Thyroid gland (tissue), 4 donors: ENCODE measurements around the gene SRGAP1. TPM values are rescaled to one million over a fixed set of nuclear protein-coding genes. Genes with fewer than 3 reads are reported as not detected.

Source experiments
- DNase-seq, 2 donors: peaks; one replicate each; pipeline ENCODE4 v3.0.0-alpha.2; 2019
- H3K27ac ChIP-seq, 3 donors: fragments of 200-600 bp; sonication (generic); 1 replicate in 2 of 3; 2 replicates in 1 of 3; pipeline ENCODE4 v1.5.1; 2016 to 2019; ENCODE audit warnings: mild to moderate bottlenecking in 1 of 3, moderate library complexity in 1 of 3
- H3K27me3 ChIP-seq: fragments of 200-600 bp; sonication (generic); one replicate; pipeline ENCODE4 v1.5.1; 2019
- H3K36me3 ChIP-seq, 2 donors: fragments of 200-600 bp; sonication (generic); one replicate each; pipeline ENCODE4 v1.5.1; 2016 to 2019
- H3K4me1 ChIP-seq, 2 donors: fragments of 200-600 bp; sonication (generic); one replicate each; pipeline ENCODE4 v1.5.1; 2017 to 2019
- H3K4me3 ChIP-seq, 3 donors: fragments of 200-600 bp; sonication (generic); replicated peaks in 1 of 3; 1 replicate in 2 of 3; 2 replicates in 1 of 3; pipeline ENCODE4 v1.5.1; 2016; ENCODE audit warnings: mild to moderate bottlenecking in 1 of 3
- H3K9me3 ChIP-seq: fragments of 200-600 bp; sonication (generic); one replicate; pipeline ENCODE4 v1.5.1; 2017
- POLR2A ChIP-seq, 2 donors: fragments of 450-650 bp; IDR thresholded peaks; one replicate each; pipeline ENCODE4 v1.6.1; 2017; ENCODE audit warnings: antibody characterized with exemption in 2 of 2, mild to moderate bottlenecking in 2 of 2, moderate library complexity in 1 of 2
- WGBS, 2 donors: methylation state at CpG; one replicate each; pipeline ENCODE4 v1.1.5; 2017; 5-methylcytosine and 5-hydroxymethylcytosine counted together
- intact Hi-C: fragments of 100-400 bp; cut with DNase I; formaldehyde crosslinking; loops from one replicate; pipeline ENCODE4 v1.15.1; 2023
- total RNA-seq, 4 donors: library from RNA; depleted of rRNA; stranded (reverse); fragments of >200 nt; gene quantifications; one replicate each; pipeline ENCODE4 v1.2.3, GENCODE V29; 2016
- TF ChIP-seq, protein P1 (sequence below), 6 experiments: fragments of 200-600 bp in 3 of 6; fragments of 450-650 bp in 3 of 6; sonication (generic) in 3 of 6; IDR thresholded peaks; one replicate each; pipeline ENCODE4 v1.5.1; 2016 to 2019; ENCODE audit warnings: antibody characterized with exemption in 6 of 6, mild to moderate bottlenecking in 2 of 6, inconsistent platforms in 1 of 6, moderate library complexity in 1 of 6

The SRGAP1 gene
- total RNA-seq, 4 donors from 2014 or later: 14.1 to 26.3 (median 20.9) TPM

GRCh38 chr12:63963868-63964267, 119.4 kb downstream of the SRGAP1 start:
- intact Hi-C loops: no loop called here
- TF ChIP-seq, protein P1, sequence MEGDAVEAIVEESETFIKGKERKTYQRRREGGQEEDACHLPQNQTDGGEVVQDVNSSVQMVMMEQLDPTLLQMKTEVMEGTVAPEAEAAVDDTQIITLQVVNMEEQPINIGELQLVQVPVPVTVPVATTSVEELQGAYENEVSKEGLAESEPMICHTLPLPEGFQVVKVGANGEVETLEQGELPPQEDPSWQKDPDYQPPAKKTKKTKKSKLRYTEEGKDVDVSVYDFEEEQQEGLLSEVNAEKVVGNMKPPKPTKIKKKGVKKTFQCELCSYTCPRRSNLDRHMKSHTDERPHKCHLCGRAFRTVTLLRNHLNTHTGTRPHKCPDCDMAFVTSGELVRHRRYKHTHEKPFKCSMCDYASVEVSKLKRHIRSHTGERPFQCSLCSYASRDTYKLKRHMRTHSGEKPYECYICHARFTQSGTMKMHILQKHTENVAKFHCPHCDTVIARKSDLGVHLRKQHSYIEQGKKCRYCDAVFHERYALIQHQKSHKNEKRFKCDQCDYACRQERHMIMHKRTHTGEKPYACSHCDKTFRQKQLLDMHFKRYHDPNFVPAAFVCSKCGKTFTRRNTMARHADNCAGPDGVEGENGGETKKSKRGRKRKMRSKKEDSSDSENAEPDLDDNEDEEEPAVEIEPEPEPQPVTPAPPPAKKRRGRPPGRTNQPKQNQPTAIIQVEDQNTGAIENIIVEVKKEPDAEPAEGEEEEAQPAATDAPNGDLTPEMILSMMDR (IDR thresholded peaks at IDR 0.05): no peak
- TF ChIP-seq POLR2A (IDR thresholded peaks at IDR 0.05): no peak
- H3K27ac ChIP-seq: peak overlapping the region in 1 of 3 donors; percentile 35
- no peak overlapping the region for H3K4me3 ChIP-seq
- peaks cover 10 to 28% of the 10 kb centered on the region in 2 donors for H3K4me1 ChIP-seq
- DNase-seq: no peak
- no peaks in the 10 kb centered on the region for H3K36me3 ChIP-seq
- no peaks in the 10 kb centered on the region for H3K9me3 ChIP-seq
- WGBS, 2 donors: 71 to 80% methylated on average over 2 of the region's 2 CpGs
- no peaks in the 10 kb centered on the region for H3K27me3 ChIP-seq

DNA sequence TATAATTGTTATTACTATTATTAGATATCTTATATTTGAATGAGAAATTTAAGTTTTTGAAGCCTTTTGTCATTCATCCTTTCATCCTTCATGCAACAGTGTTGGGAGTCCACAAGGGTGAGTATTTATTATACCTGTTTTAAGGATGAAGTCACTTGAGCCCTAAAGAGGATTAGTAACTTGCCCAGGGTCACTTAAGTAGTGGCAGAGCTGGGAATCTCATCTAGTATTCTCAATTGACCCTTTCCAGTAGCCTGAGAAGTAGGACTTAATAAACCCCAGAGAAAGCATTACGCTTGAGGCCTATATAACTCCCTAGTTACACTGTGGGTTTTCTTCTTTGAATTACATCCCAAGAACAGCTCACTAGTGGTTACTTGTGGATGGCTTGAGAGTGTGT, 119.8 kb downstream of the SRGAP1 start:
- 100% methylated on average over 1 of the region's 1 CpG for WGBS, 2 donors
- peak overlapping the region in 1 of 3 donors; percentile 6 for H3K27ac ChIP-seq

DNA sequence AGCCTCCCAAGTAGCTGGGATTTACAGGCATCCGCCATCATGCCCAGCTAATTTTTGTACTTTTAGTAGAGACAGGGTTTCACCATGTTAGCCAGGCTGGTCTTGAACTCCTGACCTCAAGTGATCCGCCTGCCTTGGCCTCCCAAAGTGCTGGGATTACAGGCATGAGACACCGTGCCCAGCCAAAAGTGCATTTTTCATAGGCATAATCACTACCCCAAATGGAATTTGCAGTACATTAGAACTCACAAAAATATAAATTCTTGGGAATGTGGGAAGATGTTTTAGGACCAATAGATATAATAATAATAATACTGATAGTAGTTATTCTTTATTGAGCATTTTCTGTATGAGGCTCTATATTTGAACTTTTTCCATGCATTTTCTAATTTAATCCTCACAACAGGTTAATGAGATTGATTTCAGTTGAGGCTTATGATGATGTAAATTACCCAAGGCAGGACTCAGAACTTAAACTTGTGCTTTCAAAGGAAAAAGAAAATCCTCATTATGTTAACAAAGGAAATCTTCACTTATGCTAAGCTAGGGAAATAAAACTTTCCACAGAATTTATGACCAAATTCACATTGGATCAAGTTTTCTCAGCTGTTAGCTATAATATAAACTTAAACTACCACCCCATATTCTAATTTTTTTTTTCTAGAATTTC, 121.6 kb downstream of the SRGAP1 start:
- no peaks in the 10 kb centered on the region for H3K9me3 ChIP-seq
- WGBS, 2 donors: 62 to 78% methylated on average over 3 of the region's 3 CpGs
- peaks cover 10 to 26% of the 10 kb centered on the region in 2 donors for H3K4me1 ChIP-seq
- H3K27me3 ChIP-seq: no peaks in the 10 kb centered on the region
- TF ChIP-seq, protein P1 (IDR thresholded peaks at IDR 0.05): no peak
- TF ChIP-seq POLR2A (IDR thresholded peaks at IDR 0.05): no peak
- no peak overlapping the region for H3K4me3 ChIP-seq
- no peaks in the 10 kb centered on the region for H3K36me3 ChIP-seq
- intact Hi-C loops: no loop called here
- no peak overlapping the region for H3K27ac ChIP-seq
- no peak for DNase-seq

More for the DNA sequence above, 119.8 kb downstream of the SRGAP1 start:
- TF ChIP-seq, protein P1 (IDR thresholded peaks at IDR 0.05): no peak
- TF ChIP-seq POLR2A (IDR thresholded peaks at IDR 0.05): no peak
- Histone ChIP-seq H3K4me1 (peaks cover 10 to 29% of the 10 kb centered on the region in 2 donors), H3K36me3 (no peaks in the 10 kb centered on the region), H3K9me3 (no peaks in the 10 kb centered on the region), H3K27me3 (no peaks in the 10 kb centered on the region), H3K4me3 (no peak overlapping the region)
- DNase-seq: no peak
- intact Hi-C loops: no loop called here

- WGBS, 2 donors: 94 to 95% methylated on average over 2 of the region's 2 CpGs
- TF ChIP-seq, protein P1 (IDR thresholded peaks at IDR 0.05): no peak
- TF ChIP-seq POLR2A (IDR thresholded peaks at IDR 0.05): no peak
- no peak for DNase-seq
- peaks cover 10 to 23% of the 10 kb centered on the region in 2 donors for H3K4me1 ChIP-seq
- intact Hi-C loops: no loop called here
- H3K36me3 ChIP-seq: no peaks in the 10 kb centered on the region
- H3K27ac ChIP-seq: no peak overlapping the region
- H3K4me3 ChIP-seq: no peak overlapping the region
- no peaks in the 10 kb centered on the region for H3K9me3 ChIP-seq
- no peaks in the 10 kb centered on the region for H3K27me3 ChIP-seq
These were observed 122.1 kb downstream of the SRGAP1 start for GRCh38 chr12:63966606-63966975.

DNA sequence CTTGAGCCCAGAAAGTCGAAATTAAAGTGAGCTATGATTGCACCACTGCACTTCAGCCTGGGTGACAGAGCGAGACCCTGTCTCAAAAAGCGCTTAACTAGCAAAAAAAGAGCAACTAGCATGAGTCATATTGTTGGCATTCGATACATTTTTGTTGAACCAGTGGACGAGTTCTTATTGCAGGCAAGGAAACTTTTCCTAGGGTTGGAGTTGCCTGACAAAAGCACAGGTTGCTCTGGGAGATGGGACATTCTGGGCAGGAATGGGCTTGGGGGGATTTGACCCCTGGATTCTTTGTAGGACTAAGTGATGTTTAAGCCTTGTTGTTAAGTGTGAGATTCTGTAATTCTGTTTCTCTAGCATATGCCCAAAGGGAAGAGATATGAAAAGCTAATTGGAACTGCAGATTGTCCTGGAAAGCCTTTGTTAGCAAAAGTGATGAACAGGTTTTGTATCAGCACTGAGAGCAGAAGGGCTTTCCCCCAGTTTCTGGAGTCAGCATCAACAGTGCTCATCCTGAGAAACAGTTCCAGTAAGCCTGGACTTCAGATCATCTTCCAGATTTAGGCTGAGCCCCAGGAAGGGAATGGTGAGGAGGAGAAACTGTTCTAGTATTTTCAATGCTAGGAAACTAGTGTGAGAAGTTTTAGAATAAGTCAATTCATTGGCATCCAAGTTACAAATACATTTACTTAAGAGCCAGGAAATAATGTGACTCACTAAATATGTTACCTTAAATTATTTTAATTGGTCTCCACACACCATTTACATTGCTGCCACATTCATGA, 123.1 kb downstream of the SRGAP1 start:
- Histone ChIP-seq H3K36me3 (no peaks in the 10 kb centered on the region), H3K4me3 (no peak overlapping the region), H3K27me3 (no peaks in the 10 kb centered on the region), H3K4me1 (peaks cover 10 to 23% of the 10 kb centered on the region in 2 donors), H3K9me3 (no peaks in the 10 kb centered on the region), H3K27ac (no peak overlapping the region)
- intact Hi-C loops: no loop called here
- TF ChIP-seq POLR2A (IDR thresholded peaks at IDR 0.05): no peak
- TF ChIP-seq, protein P1 (IDR thresholded peaks at IDR 0.05): no peak
- 68 to 76% methylated on average over 5 of the region's 5 CpGs for WGBS, 2 donors
- DNase-seq: no peak
